ENCODE data around the gene CERKL. TPM values are rescaled to one million over a fixed set of nuclear protein-coding genes. Genes with fewer than 3 reads are reported as not detected.

Gene CERKL
- total and polyA plus RNA-seq, 2 experiments from 2014 or later: 1.9 to 2.3 TPM

DNA sequence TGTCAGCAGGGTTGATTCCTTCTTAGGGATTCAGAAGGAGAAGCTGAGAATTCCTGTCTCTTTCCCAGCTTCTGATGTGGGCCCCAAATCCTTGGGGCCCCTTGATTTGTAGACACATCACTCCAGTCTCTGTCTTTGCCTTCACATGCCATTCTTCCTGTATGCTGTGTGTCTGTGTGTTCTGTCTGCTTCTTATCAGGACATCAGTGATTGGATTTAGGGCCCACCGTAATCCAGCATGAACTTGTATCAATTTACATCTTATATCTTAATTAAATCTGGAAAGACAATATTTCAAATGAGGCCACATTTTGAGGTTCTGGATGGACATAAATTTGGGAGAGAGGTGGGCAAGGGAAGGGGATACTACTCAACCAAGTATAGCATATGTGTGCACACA, 13.7 kb upstream of the CERKL start:
- Histone ChIP-seq H3K4me1 (ENCODE audit: insufficient read depth) (no peaks in the 10 kb centered on the region), H3K27ac (no peak overlapping the region), H3K4me3 (no peak overlapping the region), H4K20me1 (ENCODE audit: insufficient read depth, poor library complexity, severe bottlenecking) (no peaks in the 10 kb centered on the region), H3K27me3 (peaks cover 27% of the 10 kb centered on the region), H3K79me2 (no peaks in the 10 kb centered on the region), H3K4me2 (no peak overlapping the region), H3K9me3 (ENCODE audit: low read depth) (peaks cover 2% of the 10 kb centered on the region), H3K9me2 (replicated peaks; ENCODE audit: insufficient read depth) (no peaks in the 10 kb centered on the region), H3K36me3 (replicated peaks; ENCODE audit: insufficient read depth, low read depth) (no peaks in the 10 kb centered on the region), H2AFZ (no peak overlapping the region)
- no peak for DNase-seq (ENCODE audit: low spot score)
- TF ChIP-seq EZH2 (IDR thresholded peaks at IDR 0.05; ENCODE audit: borderline replicate concordance): no peak
- 68% methylated on average over 1 of the region's 1 CpG for WGBS (ENCODE audit: low lambda C conversion rate, missing lambda C conversion rate)

DNA sequence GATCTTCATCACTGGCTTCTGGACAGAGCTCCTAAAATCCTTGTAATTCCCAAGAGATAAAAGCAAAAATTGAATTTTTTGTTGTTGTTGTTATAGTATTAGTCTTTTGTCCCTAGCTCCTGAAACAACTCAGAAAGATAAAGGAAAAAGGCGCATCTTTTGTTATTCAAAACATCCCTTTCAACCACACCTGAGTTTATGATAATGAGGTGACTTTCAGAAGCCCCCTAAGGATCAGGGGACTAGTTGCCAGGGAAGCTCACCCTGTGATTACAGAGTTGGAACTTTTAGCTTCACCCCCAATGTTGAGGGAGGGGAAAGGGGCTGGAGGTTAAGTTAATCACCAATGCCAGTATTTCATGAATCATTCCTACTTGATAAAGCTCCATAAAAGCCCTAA, 10.3 kb upstream of the CERKL start:
- Histone ChIP-seq H2AFZ (no peak overlapping the region), H3K36me3 (replicated peaks; ENCODE audit: insufficient read depth, low read depth) (no peaks in the 10 kb centered on the region), H3K9me3 (ENCODE audit: low read depth) (peaks cover 3% of the 10 kb centered on the region), H4K20me1 (ENCODE audit: insufficient read depth, poor library complexity, severe bottlenecking) (no peaks in the 10 kb centered on the region), H3K79me2 (no peaks in the 10 kb centered on the region), H3K9me2 (replicated peaks; ENCODE audit: insufficient read depth) (no peaks in the 10 kb centered on the region), H3K4me2 (no peak overlapping the region), H3K27me3 (peaks cover under 1% of the 10 kb centered on the region), H3K4me1 (ENCODE audit: insufficient read depth) (no peaks in the 10 kb centered on the region), H3K4me3 (no peak overlapping the region), H3K27ac (no peak overlapping the region)
- WGBS (ENCODE audit: low lambda C conversion rate, missing lambda C conversion rate): 66% methylated on average over 1 of the region's 1 CpG
- DNase-seq (ENCODE audit: low spot score): no peak
- TF ChIP-seq, protein P1, sequence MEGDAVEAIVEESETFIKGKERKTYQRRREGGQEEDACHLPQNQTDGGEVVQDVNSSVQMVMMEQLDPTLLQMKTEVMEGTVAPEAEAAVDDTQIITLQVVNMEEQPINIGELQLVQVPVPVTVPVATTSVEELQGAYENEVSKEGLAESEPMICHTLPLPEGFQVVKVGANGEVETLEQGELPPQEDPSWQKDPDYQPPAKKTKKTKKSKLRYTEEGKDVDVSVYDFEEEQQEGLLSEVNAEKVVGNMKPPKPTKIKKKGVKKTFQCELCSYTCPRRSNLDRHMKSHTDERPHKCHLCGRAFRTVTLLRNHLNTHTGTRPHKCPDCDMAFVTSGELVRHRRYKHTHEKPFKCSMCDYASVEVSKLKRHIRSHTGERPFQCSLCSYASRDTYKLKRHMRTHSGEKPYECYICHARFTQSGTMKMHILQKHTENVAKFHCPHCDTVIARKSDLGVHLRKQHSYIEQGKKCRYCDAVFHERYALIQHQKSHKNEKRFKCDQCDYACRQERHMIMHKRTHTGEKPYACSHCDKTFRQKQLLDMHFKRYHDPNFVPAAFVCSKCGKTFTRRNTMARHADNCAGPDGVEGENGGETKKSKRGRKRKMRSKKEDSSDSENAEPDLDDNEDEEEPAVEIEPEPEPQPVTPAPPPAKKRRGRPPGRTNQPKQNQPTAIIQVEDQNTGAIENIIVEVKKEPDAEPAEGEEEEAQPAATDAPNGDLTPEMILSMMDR (IDR thresholded peaks at IDR 0.05; ENCODE audit: poor library complexity): no peak
- no peak for TF ChIP-seq EZH2 (IDR thresholded peaks at IDR 0.05; ENCODE audit: borderline replicate concordance)

DNA sequence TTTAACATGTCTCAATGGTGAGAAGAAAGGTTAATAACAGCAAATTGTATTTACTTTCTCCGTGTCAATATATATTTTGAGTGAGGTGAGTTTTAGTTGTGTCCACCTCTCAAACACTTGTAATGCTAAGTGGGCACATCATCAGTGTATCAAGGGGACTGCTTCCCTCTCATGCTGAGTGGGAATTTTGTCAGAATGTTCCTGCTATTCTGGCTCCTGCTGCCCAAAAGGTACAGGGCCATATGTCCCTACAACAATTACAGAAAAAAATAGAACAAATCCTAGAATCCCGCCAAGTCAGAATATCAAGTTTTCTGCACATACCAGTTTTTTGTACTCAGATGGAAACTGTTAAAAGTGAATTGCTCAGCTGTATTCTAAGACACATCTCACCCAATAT, 5.4 kb upstream of the CERKL start:
- H3K27me3 ChIP-seq: peaks cover 25% of the 10 kb centered on the region
- H3K9me3 ChIP-seq (ENCODE audit: low read depth): peaks cover 3% of the 10 kb centered on the region
- H3K4me3 ChIP-seq: no peak overlapping the region
- H3K9me2 ChIP-seq (replicated peaks; ENCODE audit: insufficient read depth): no peaks in the 10 kb centered on the region
- no peak for DNase-seq (ENCODE audit: low spot score)
- no peak overlapping the region for H3K4me2 ChIP-seq
- H4K20me1 ChIP-seq (ENCODE audit: insufficient read depth, poor library complexity, severe bottlenecking): no peaks in the 10 kb centered on the region
- H3K36me3 ChIP-seq (replicated peaks; ENCODE audit: insufficient read depth, low read depth): no peaks in the 10 kb centered on the region
- H3K27ac ChIP-seq: no peak overlapping the region
- 89% methylated on average over 2 of the region's 2 CpGs for WGBS (ENCODE audit: low lambda C conversion rate, missing lambda C conversion rate)
- H3K79me2 ChIP-seq: no peaks in the 10 kb centered on the region
- no peak overlapping the region for H2AFZ ChIP-seq
- TF ChIP-seq EZH2 (IDR thresholded peaks at IDR 0.05; ENCODE audit: borderline replicate concordance) (no peak), EZH2phosphoT487 (IDR thresholded peaks at IDR 0.05; ENCODE audit: low read depth, severe bottlenecking, unreplicated experiment) (no peak)
- TF ChIP-seq, protein P1 (IDR thresholded peaks at IDR 0.05; ENCODE audit: poor library complexity): no peak
- H3K4me1 ChIP-seq (ENCODE audit: insufficient read depth): no peaks in the 10 kb centered on the region

DNA sequence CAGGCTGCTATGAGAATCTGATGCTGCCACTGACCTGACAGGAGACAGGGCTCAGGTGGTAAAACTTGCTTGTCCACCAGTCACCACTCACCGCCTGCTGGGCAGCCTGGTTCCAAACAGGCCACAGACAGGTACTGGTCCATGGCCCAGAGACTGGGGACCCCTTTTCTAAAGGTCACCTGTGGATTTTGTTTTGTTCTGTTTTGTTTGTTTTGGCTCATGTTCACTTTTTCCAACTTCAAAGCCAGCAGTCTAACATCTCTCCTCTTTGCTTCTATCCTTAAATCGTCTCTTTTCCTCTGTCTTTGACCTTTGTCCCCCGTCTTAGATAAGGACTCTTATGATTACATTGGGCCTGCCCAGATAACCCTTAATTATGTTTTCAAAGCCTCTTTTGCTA, 3.3 kb upstream of the CERKL start:
- H3K4me1 ChIP-seq (ENCODE audit: insufficient read depth): no peaks in the 10 kb centered on the region
- H3K27ac ChIP-seq: no peak overlapping the region
- TF ChIP-seq, protein P1 (IDR thresholded peaks at IDR 0.05; ENCODE audit: poor library complexity): no peak
- no peaks in the 10 kb centered on the region for H4K20me1 ChIP-seq (ENCODE audit: insufficient read depth, poor library complexity, severe bottlenecking)
- 33% methylated on average over 3 of the region's 3 CpGs for WGBS (ENCODE audit: low lambda C conversion rate, missing lambda C conversion rate)
- no peaks in the 10 kb centered on the region for H3K36me3 ChIP-seq (replicated peaks; ENCODE audit: insufficient read depth, low read depth)
- H2AFZ ChIP-seq: no peak overlapping the region
- peaks cover 28% of the 10 kb centered on the region for H3K27me3 ChIP-seq
- peak; percentile 25 for DNase-seq (ENCODE audit: low spot score)
- H3K79me2 ChIP-seq: no peaks in the 10 kb centered on the region
- no peaks in the 10 kb centered on the region for H3K9me2 ChIP-seq (replicated peaks; ENCODE audit: insufficient read depth)
- no peak overlapping the region for H3K4me2 ChIP-seq
- H3K4me3 ChIP-seq: no peak overlapping the region
- no peaks in the 10 kb centered on the region for H3K9me3 ChIP-seq (ENCODE audit: low read depth)
